ENCODE measurements around the gene BACE2. TPM values are rescaled to one million over a fixed set of nuclear protein-coding genes. Genes with fewer than 3 reads are reported as not detected.
A peak's percentile ranks its signal among the peaks of the same experiment; 100 is the strongest.

The BACE2 gene
- polyA plus RNA-seq, 2 of the 4 experiments (the other 2 are of a cell fraction) = 15.2 to 26.0 TPM

- FAIRE-seq = no peak
Measured at GRCh38 chr21:41119901-41120300, 48.1 kb upstream of the BACE2 start.

GRCh38 chr21:41120997-41121396 lies 47.0 kb upstream of the BACE2 start:
- DNase-seq (ENCODE audit: low read depth in 1 of 2, low spot score in 1 of 2) (no peak), FAIRE-seq (no peak), ATAC-seq (no peak)
- no peak overlapping the region for H3K27ac ChIP-seq
- POLR2A ChIA-PET = no interaction called here
- TF ChIP-seq, protein P1, sequence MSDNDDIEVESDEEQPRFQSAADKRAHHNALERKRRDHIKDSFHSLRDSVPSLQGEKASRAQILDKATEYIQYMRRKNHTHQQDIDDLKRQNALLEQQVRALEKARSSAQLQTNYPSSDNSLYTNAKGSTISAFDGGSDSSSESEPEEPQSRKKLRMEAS (IDR thresholded peaks at IDR 0.05) = no peak
- TF ChIP-seq MAFK (IDR thresholded peaks at IDR 0.05; ENCODE audit: partially characterized antibody) = no peak
- TF ChIP-seq ZSCAN20 (CRISPR knock-in tag; IDR thresholded peaks at IDR 0.05) = no peak
- H3K4me2 ChIP-seq = no peak overlapping the region
- no peaks in the 10 kb centered on the region for H3K9me3 ChIP-seq
- no peaks in the 10 kb centered on the region for H3K4me1 ChIP-seq
- H3K4me3 ChIP-seq = no peak overlapping the region
- CTCF ChIA-PET = interaction anchor here (0.7 to 7.2 kb wide), 5 partner anchors 11 to 107 kb away, joined by 3 to 67 read pairs (median 15); no protein-coding TSS in a partner anchor
- 34% methylated on average over 4 of the region's 4 CpGs for WGBS (ENCODE audit: missing lambda C conversion rate)

More at GRCh38 chr21:41119901-41120300, 48.1 kb upstream of the BACE2 start:
- no peaks in the 10 kb centered on the region for H3K4me1 ChIP-seq
- DNase-seq (ENCODE audit: low read depth in 1 of 2, low spot score in 1 of 2) (no peak), ATAC-seq (no peak)
- H3K27ac ChIP-seq = no peak overlapping the region
- H3K4me2 ChIP-seq = no peak overlapping the region
- 0% methylated on average over 1 of the region's 1 CpG for WGBS (ENCODE audit: missing lambda C conversion rate)
- ChIA-PET POLR2A (no interaction called here), CTCF (no interaction called here)
- no peak for TF ChIP-seq FOSB (CRISPR knock-in tag; IDR thresholded peaks at IDR 0.05)
- TF ChIP-seq CTCF (IDR thresholded peaks at IDR 0.05) = no peak
- TF ChIP-seq SREBF2 (IDR thresholded peaks at IDR 0.05) = no peak
- TF ChIP-seq EHMT2 (IDR thresholded peaks at IDR 0.05; ENCODE audit: low read depth) = no peak
- no peaks in the 10 kb centered on the region for H3K9me3 ChIP-seq
- H3K4me3 ChIP-seq = no peak overlapping the region

GRCh38 chr21:41121785-41122415 lies 46.1 kb upstream of the BACE2 start:
- peak; percentile 62 to 75 for TF ChIP-seq RAD21 (conservative IDR thresholded peaks at IDR 0.05 in 1 of 2, IDR thresholded peaks at IDR 0.05 in 1 of 2)
- peak; percentile 55 for TF ChIP-seq CTCF (IDR thresholded peaks at IDR 0.05)
- peak; percentile 23; the same call in 1 of the 3 replicates for TF ChIP-seq SMC3 (IDR thresholded peaks at IDR 0.05)
- TF ChIP-seq FOSB (CRISPR knock-in tag; IDR thresholded peaks at IDR 0.05) = no peak
- TF ChIP-seq, protein P1 (IDR thresholded peaks at IDR 0.05) = 0 out of 2 replicates have a peak, but pooled peaks have one; percentile 21
- TF ChIP-seq HMGXB4 (CRISPR knock-in tag; IDR thresholded peaks at IDR 0.05; ENCODE audit: borderline replicate concordance) = no peak
- no peak for TF ChIP-seq CBX2 (IDR thresholded peaks at IDR 0.05; ENCODE audit: borderline replicate concordance, low read depth)
- TF ChIP-seq FOXS1 (CRISPR knock-in tag; IDR thresholded peaks at IDR 0.05) = no peak
- H3K4me1 ChIP-seq = no peaks in the 10 kb centered on the region
- 23% methylated on average over 10 of the region's 19 CpGs for WGBS (ENCODE audit: missing lambda C conversion rate)
- DNase-seq (ENCODE audit: low read depth in 1 of 2, low spot score in 1 of 2) (peak; percentile 28 to 79), ATAC-seq (peak; percentile 87 to 93), FAIRE-seq (peak; percentile 7)
- H3K4me2 ChIP-seq = no peak overlapping the region
- no peaks in the 10 kb centered on the region for H3K9me3 ChIP-seq
- H3K27ac ChIP-seq = no peak overlapping the region
- H3K4me3 ChIP-seq = no peak overlapping the region
- ChIA-PET CTCF (interaction anchor here (0.9 to 7.2 kb wide), 7 partner anchors 12 to 490 kb away, joined by 3 to 67 read pairs (median 5); no protein-coding TSS in a partner anchor), POLR2A (no interaction called here)
